Stimulated activated effector memory CD8-positive, alpha-beta T cell treated with anti-CD3 and anti-CD28 coated beads, Interleukin-12 subunit alpha, Interleukin-12 subunit beta, amount 100 ng/mL, for 72 hours (primary cell): ENCODE measurements around the gene SYTL5.

Experiments used
- ATAC-seq: fragments of 150-1000 bp; cut with Tn5 transposase; 2 replicates; pipeline ENCODE4 v1.10.0; 2021
- DNase-seq, 2 donors: peaks; one replicate each; pipeline ENCODE4 v3.0.0; 2021 to 2022; ENCODE audit warnings: low spot score in 2 of 2
- H3K27ac Mint-ChIP-seq: one replicate; pipeline ENCODE4 v1.8.0; 2022; ENCODE audit warnings: mild to moderate bottlenecking, mixed read lengths
- H3K36me3 Mint-ChIP-seq: one replicate; pipeline ENCODE4 v1.8.0; 2022; ENCODE audit warnings: mild to moderate bottlenecking, mixed read lengths
- H3K4me1 Mint-ChIP-seq: one replicate; pipeline ENCODE4 v1.8.0; 2022; ENCODE audit warnings: mixed read lengths
- H3K4me3 Mint-ChIP-seq: one replicate; pipeline ENCODE4 v1.8.0; 2022; ENCODE audit warnings: mild to moderate bottlenecking, mixed read lengths
- H3K9me3 Mint-ChIP-seq: one replicate; pipeline ENCODE4 v1.8.0; 2022; ENCODE audit warnings: mixed read lengths

SYTL5 gene

DNA sequence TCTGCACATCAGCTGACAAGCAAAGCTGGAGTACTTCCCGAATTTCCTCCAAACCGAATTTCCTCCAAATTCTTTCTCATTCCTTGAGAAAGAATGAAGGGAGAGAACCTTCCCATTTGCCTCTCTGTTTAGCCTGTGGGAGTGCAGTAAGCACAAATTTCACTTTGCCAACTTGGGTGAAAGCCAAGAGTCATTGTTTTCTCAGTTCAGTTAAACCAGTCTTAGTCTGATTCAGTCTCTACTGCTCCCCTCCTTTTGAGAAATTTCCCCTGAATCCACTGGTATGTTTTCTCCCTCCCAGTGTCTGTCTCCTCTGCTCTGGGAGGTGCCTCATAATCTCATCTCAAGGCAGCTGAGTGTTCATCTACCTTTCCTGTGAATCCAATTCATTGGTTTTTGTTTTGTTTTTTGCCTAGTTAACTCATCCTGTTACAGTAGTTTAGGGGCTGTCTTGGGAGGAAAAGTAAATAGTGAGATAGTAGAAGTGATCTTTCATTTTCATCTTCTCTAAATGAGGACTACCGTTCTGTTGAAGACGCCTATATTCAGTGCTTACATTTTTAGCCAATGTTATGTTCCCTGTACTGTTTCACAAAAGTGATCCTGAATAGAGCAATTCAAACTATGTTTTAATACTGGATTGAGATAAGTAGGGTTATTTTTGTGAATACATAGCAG lies 49.0 kb downstream of the SYTL5 start:
- Mint-ChIP-seq H3K4me3 (peak overlapping the region; percentile 38), H3K36me3 (no peaks in the 10 kb centered on the region), H3K4me1 (peaks cover 6% of the 10 kb centered on the region), H3K27ac (peak overlapping the region; percentile 76), H3K9me3 (no peaks in the 10 kb centered on the region)
- peak; percentile 50 for ATAC-seq
- no peak for DNase-seq

DNA sequence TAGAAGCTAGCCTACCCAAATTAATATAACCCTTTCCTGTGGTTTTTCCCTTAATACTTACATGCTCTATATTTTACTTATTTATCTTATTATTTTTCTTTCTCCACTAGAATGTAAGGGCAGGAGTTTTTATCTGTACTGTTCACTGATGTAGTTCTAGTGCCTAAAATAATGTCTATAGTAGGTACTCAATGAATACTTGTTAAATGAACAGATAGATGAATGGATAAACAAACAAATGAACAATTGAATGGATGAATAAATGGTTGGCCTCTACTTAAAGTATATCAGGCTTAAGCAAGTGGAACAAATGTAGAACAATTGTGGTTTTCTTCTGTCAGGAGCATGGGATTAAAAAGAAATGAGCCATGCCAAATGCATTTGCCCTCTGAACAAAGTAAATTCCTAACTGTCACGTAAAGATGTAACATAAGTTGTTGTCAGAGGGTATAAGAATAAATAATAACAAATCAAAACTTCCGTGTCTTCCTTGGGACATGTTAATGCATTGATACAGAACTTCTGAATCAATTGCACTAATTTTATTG lies 54.1 kb downstream of the SYTL5 start:
- peaks cover 2% of the 10 kb centered on the region for H3K4me1 Mint-ChIP-seq
- H3K4me3 Mint-ChIP-seq = no peak overlapping the region
- no peaks in the 10 kb centered on the region for H3K9me3 Mint-ChIP-seq
- DNase-seq = no peak
- no peak overlapping the region for H3K27ac Mint-ChIP-seq
- no peak for ATAC-seq
- no peaks in the 10 kb centered on the region for H3K36me3 Mint-ChIP-seq

DNA sequence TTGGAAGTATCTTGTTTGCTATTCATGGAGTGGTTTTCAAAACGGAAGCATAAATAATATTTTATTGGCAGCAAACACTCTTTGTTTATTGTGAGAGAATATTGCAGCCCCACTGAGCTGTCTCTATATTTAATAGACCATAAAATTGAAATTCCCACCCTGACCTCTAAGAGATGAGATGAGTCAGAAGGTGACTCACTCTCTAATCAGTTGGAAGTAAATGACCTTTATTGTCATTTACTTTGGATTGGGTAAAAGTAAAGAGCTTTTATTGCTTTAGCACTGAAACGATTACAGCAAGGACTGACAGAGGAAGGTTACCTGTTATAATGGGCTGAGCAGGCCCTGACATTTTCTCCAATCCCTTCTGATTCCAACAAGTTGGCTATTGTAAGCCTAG lies 55.0 kb downstream of the SYTL5 start:
- no peaks in the 10 kb centered on the region for H3K36me3 Mint-ChIP-seq
- no peak overlapping the region for H3K27ac Mint-ChIP-seq
- no peaks in the 10 kb centered on the region for H3K4me1 Mint-ChIP-seq
- ATAC-seq = no peak
- H3K4me3 Mint-ChIP-seq = no peak overlapping the region
- no peak for DNase-seq
- H3K9me3 Mint-ChIP-seq = no peaks in the 10 kb centered on the region

DNA sequence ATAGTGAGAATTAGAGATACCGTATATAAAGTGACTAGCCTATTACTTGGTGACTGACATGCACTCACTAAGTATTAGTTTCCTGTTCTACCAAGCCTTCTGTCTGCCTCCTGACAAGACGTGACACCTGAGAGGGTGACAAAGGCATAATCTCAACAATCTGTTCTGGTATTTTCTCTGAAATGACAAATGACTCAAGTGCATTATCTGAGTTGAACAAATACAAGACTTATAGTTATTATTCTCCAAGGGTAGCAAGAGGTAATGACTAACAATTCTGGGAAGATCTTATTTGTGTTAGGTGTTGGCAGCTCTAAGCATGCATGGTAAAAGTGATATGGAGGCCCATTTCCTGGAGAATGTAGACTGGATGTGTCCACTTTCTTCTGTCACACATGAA lies 60.6 kb downstream of the SYTL5 start:
- H3K9me3 Mint-ChIP-seq = no peaks in the 10 kb centered on the region
- no peak overlapping the region for H3K4me3 Mint-ChIP-seq
- peaks cover 7% of the 10 kb centered on the region for H3K4me1 Mint-ChIP-seq
- no peak overlapping the region for H3K27ac Mint-ChIP-seq
- peak; percentile 86 for ATAC-seq
- no peaks in the 10 kb centered on the region for H3K36me3 Mint-ChIP-seq
- no peak for DNase-seq

DNA sequence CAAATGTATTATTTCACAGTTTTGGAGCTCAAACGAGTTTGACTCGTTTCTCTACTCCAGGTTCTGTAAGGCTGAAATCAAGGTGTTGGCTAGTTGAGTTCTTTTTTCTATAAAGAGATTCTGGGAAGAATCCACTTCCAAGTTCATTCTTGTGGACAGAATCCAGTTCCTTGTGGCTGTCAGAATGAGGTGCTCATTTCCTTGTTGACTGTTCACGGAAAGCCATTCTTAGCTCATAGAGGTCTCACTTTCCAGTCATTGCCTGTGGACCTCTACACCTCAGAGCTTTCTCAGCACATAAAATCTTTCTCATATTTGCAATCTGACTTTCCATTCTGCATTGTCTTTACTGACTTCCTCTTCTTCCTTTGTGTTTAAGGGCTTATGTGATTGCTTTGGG lies 62.9 kb downstream of the SYTL5 start:
- H3K4me1 Mint-ChIP-seq = peaks cover 7% of the 10 kb centered on the region
- H3K27ac Mint-ChIP-seq = no peak overlapping the region
- ATAC-seq = no peak
- no peaks in the 10 kb centered on the region for H3K9me3 Mint-ChIP-seq
- DNase-seq = no peak
- H3K36me3 Mint-ChIP-seq = no peaks in the 10 kb centered on the region
- H3K4me3 Mint-ChIP-seq = no peak overlapping the region

DNA sequence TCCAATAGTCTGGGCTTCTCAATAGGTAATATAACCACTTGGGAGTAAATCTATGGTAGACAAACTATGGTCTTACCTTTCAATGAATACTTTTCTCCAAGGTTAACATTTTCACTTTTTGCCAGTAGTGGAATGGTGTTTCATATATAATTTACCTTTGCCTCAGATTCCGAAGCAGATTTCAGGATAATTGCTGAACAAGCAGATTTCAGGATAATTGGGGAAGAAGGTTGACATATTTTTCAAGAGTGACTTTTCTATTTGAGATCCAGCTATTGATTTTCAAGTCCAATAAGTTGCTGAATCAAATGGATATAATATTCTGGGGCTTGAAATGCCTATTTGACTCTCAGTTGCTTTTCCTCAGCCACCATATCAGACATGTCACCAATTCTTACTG lies 63.6 kb downstream of the SYTL5 start:
- no peaks in the 10 kb centered on the region for H3K36me3 Mint-ChIP-seq
- no peak overlapping the region for H3K27ac Mint-ChIP-seq
- no peaks in the 10 kb centered on the region for H3K9me3 Mint-ChIP-seq
- no peak overlapping the region for H3K4me3 Mint-ChIP-seq
- no peak for ATAC-seq
- DNase-seq = no peak
- peaks cover 7% of the 10 kb centered on the region for H3K4me1 Mint-ChIP-seq

DNA sequence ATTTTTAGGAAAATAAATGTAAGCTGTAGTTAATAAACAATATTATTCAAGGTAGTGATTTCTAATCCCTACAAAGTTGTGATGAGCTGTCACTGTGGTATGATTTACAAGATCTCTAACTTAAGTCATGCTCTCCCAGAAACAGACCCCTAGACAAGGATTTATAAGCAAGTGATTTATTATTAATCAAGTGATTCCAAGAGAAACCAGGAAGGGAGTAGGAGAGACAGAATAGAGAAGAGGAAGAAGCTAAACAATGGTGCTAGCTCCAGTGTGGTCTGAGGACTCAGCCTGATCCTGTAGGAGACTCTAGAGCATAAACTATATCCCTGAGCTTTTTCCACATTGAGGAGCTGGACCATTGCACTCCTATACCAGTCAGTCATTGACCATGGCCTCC lies 73.1 kb downstream of the SYTL5 start:
- Mint-ChIP-seq H3K4me1 (no peaks in the 10 kb centered on the region), H3K9me3 (no peaks in the 10 kb centered on the region), H3K36me3 (no peaks in the 10 kb centered on the region), H3K27ac (no peak overlapping the region), H3K4me3 (no peak overlapping the region)
- DNase-seq = no peak
- ATAC-seq = no peak

DNA sequence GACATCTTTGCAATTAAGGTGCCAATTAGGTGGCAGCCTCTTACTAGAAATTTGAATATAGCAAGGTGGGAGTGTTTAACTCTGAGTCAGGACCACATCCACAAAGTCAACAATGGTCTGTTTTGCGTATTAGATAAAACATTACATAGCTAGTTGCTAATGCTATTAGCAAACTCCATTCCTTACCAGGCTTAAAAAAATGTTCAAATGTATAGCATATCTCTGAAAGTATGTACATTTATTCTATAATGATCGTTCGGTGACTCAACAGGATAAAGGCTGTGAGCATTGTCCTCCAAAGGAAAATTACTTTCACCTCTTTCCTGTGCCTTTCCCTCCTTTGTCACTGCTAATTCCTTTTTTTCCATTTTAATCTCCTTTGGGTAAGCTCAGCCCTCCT lies 74.5 kb downstream of the SYTL5 start:
- H3K9me3 Mint-ChIP-seq = no peaks in the 10 kb centered on the region
- H3K4me1 Mint-ChIP-seq = no peaks in the 10 kb centered on the region
- no peak for DNase-seq

DNA sequence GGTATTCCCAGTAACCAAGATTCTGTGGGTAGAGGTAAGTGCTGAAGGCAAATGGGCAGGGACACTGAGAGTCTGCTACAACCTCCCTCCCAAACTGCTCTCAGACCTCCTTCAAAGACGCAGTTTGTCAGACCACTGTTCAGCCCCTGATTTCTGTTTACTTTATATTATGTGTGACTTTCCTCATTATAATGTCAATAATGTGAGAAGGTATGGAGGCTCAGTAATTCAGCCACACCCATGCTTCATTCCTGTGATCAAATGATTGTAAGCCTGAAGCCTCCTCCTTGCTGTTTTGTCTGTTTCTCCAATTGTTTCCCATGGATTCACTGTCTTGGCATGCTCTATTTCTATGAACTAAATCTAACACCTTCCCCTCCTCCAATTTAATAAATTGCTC lies 75.6 kb downstream of the SYTL5 start:
- Mint-ChIP-seq H3K9me3 (no peaks in the 10 kb centered on the region), H3K4me3 (no peak overlapping the region), H3K36me3 (no peaks in the 10 kb centered on the region), H3K27ac (no peak overlapping the region), H3K4me1 (no peaks in the 10 kb centered on the region)
- ATAC-seq = no peak
- DNase-seq = no peak

More for the DNA sequence above, 74.5 kb downstream of the SYTL5 start:
- no peak overlapping the region for H3K27ac Mint-ChIP-seq
- H3K36me3 Mint-ChIP-seq = no peaks in the 10 kb centered on the region
- ATAC-seq = no peak
- no peak overlapping the region for H3K4me3 Mint-ChIP-seq

DNA sequence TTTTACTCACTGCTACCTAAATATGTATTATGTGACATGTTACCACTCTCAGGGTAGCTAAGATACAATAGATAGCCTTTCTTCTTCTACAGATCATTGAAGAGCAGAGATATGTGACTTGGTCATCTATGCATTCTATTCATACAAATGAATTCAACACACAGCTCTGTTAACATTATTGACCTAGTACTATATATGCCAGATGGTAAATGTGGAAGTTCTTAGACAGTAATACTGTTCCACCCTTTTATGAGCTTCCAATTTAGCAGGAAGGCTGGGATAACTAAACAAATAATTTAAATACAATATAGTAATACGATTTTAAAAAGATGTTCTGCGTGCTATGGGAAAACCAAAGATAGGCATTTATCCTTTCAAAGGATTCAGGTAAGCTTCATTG lies 76.0 kb downstream of the SYTL5 start:
- Mint-ChIP-seq H3K27ac (no peak overlapping the region), H3K4me1 (no peaks in the 10 kb centered on the region), H3K9me3 (no peaks in the 10 kb centered on the region), H3K36me3 (no peaks in the 10 kb centered on the region), H3K4me3 (no peak overlapping the region)
- DNase-seq = no peak
- no peak for ATAC-seq

DNA sequence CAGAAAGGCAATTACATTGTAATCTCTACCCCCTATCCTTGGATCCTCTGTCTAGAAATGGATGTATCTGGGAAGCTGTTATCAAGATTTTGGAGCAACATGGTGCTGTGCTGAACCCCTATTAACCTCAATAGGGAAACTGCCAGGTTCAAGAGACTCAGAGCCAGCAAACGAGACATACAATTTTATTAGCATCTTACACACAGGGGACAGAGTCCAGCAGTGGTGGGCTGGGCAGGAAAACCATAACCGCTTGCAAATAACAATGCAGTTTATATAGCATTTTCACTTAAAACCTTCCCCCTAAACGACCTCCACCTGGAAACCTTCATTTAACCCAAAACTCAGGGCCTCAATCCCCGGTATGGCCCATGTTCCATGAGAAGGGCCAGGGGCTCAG lies 79.5 kb downstream of the SYTL5 start:
- H3K4me1 Mint-ChIP-seq = no peaks in the 10 kb centered on the region
- no peak overlapping the region for H3K4me3 Mint-ChIP-seq
- H3K36me3 Mint-ChIP-seq = no peaks in the 10 kb centered on the region
- no peak for DNase-seq
- no peak overlapping the region for H3K27ac Mint-ChIP-seq
- ATAC-seq = no peak
- no peaks in the 10 kb centered on the region for H3K9me3 Mint-ChIP-seq

DNA sequence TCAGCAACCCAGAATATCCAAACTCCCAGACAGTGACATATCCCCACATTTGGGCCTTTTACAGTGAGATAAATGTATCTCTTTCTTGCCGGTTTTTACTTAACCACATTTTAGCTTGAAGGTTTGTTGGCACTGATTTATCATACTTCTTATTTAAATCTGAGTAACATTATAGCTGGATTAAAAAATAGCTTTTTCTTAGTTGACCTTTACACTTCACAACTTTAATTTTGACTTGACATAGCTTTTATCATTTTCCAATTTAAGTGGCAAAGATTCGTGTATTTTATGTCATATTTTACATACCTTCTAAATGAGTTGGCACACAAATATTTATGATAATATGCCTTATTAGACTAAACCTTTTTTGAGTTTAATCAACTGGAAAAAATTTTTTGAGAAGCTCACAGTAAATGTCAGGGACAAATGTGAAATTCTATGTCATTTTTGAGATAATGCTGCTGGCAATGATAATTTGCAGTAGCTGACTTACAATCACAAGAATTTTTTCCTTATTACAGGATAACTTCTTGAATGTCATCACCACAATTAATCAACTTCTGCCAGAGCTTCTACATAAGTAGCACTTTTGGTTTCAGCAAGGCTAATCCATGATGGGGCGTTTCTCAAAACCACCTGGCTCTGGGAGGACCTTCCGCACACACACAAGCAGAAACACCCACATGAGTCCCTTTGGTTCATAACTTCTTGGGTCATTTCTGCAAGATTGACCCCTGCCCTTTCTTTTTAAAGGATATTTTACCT lies 80.3 kb downstream of the SYTL5 start:
- no peak overlapping the region for H3K4me3 Mint-ChIP-seq
- no peak for DNase-seq
- ATAC-seq = no peak
- no peaks in the 10 kb centered on the region for H3K9me3 Mint-ChIP-seq
- no peak overlapping the region for H3K27ac Mint-ChIP-seq
- no peaks in the 10 kb centered on the region for H3K4me1 Mint-ChIP-seq
- H3K36me3 Mint-ChIP-seq = no peaks in the 10 kb centered on the region

DNA sequence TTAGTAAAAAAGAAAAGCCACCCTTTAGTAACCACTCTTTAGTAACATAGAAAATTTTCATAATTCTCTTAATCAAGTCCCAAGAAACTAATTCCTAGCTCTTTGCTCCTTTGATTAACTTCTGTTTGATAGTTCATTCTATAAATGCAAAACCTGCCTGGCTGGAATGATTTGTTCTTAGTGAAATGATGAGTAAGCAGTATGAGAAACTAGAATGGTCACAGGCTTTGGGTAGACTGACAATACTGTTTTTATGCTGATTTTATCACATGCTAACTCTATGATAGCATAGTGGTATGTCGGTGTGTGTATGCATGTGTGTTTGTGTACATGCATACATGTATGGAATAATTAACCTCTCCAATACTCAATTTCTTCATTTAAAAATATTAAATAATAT lies 81.2 kb downstream of the SYTL5 start:
- ATAC-seq (no peak), DNase-seq (no peak)
- Mint-ChIP-seq H3K27ac (no peak overlapping the region), H3K9me3 (no peaks in the 10 kb centered on the region), H3K36me3 (no peaks in the 10 kb centered on the region), H3K4me1 (no peaks in the 10 kb centered on the region), H3K4me3 (no peak overlapping the region)

DNA sequence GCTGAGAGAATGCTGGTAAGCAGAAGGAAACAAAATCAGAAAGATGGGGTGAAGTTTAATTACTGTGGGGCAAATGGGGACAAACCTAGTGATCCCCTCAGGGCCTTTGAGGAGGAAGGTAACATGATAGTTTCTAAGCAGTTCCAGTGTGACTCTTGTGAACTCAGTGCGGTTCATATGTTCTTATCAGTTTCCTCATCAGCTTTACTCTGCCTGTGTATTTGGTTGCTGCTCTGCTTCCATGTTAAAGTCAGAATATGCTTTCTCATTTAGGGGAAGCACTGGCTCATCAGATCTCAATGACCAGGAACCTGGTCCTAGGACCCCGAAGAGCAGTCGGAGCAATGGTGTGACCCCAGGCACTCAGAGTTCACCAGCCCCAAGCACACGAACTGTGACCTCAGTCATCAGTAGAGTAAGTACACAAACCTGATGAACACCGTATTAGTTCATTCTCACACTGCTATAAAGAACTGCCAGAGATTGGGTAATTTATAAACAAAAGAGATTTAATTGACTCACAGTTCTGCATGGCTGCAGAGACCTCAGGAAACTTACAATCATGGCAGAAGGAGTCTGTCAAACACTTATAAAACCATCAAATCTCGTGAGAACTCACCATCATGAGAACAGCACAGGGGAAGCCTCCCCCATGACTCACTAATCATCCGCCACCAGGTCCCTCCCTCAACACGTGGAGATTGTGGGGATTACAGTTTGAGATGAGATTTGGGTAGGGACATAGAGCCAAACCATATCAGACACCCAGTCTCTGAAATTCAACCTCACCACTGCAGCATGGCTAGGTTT lies 83.0 kb downstream of the SYTL5 start:
- Mint-ChIP-seq H3K36me3 (no peaks in the 10 kb centered on the region), H3K27ac (no peak overlapping the region), H3K9me3 (no peaks in the 10 kb centered on the region), H3K4me3 (no peak overlapping the region), H3K4me1 (no peaks in the 10 kb centered on the region)
- ATAC-seq (no peak), DNase-seq (no peak)

DNA sequence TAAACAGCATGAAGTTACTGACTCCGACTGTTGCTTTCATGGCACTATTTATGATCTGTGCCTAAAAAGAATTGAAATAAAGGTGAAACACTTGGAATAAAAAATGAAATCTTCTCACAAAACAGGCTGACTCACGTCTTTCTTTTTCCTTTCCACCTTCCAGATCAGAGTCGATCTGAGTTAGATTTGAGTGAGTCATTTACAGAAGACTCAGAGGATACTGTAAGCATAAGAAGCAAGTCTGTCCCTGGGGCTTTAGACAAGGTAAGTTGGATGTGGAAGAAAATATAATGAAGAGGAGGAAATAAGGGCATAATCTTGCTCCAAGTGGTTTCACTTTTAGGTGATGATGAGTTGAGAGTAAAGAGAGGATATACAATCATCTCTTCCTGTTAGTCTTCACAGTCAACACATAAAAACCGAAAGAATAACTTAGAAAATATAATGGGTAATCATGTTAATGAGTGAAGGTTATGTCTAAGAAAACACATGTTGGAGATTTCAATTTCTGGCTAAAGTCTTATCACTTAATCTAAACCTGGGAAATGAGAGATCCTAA lies 89.7 kb downstream of the SYTL5 start:
- DNase-seq (no peak), ATAC-seq (peak; percentile 57)
- Mint-ChIP-seq H3K36me3 (no peaks in the 10 kb centered on the region), H3K4me3 (no peak overlapping the region), H3K9me3 (peaks cover 6% of the 10 kb centered on the region), H3K4me1 (no peaks in the 10 kb centered on the region), H3K27ac (no peak overlapping the region)
